Left lung (tissue), 10 donors: ENCODE data around the gene TMEM267. TPM values are rescaled to one million over a fixed set of nuclear protein-coding genes. Genes with fewer than 3 reads are reported as not detected.

Experiments
- ATAC-seq: fragments of 200-7000 bp; cut with Tn5 transposase; one replicate; pipeline ENCODE4 v1.9.1; 2020; ENCODE audit warnings: moderate library complexity
- DNase-seq, 4 donors: peaks; one replicate each; pipeline ENCODE4 v3.0.0-alpha.2; 2013 to 2020
- H3K27ac ChIP-seq, 2 donors: fragments of 200-600 bp; sonication (generic) in 1 of 2; one replicate each; pipeline versions ENCODE4 v1.5.0 to v1.8.0; 2020 to 2021
- H3K27me3 ChIP-seq, 2 donors: fragments of 200-600 bp; sonication (generic) in 1 of 2; one replicate each; pipeline versions ENCODE4 v1.5.0 to v1.8.0; 2020 to 2021
- H3K36me3 ChIP-seq, 2 donors: fragments of 200-600 bp; sonication (generic) in 1 of 2; one replicate each; pipeline versions ENCODE4 v1.5.0 to v1.8.0; 2020 to 2021
- H3K4me1 ChIP-seq, 2 donors: fragments of 200-600 bp; one replicate each; pipeline ENCODE4 v1.8.0; 2021
- H3K4me3 ChIP-seq, 2 donors: fragments of 200-600 bp; sonication (generic) in 1 of 2; one replicate each; pipeline versions ENCODE4 v1.5.0 to v1.8.0; 2020 to 2021; ENCODE audit warnings: mild to moderate bottlenecking in 1 of 2
- H3K9me3 ChIP-seq, 2 donors: fragments of 200-600 bp; sonication (generic) in 1 of 2; one replicate each; pipeline versions ENCODE4 v1.5.0 to v1.8.0; 2020 to 2021
- CTCF ChIP-seq, 2 donors: fragments of 200-600 bp; sonication (generic) in 1 of 2; IDR thresholded peaks; one replicate each; pipeline versions ENCODE4 v1.5.0 to v1.8.0; 2021; ENCODE audit warnings: antibody characterized with exemption in 2 of 2
- intact Hi-C, 2 donors: fragments of 100-400 bp; cut with DNase I; formaldehyde crosslinking; loops; one replicate each; pipeline versions ENCODE4 v1.11.2 to v1.14.2; 2022
- polyA plus RNA-seq, 6 donors: library from polyadenylated mRNA; unstranded; fragments of 120-200 nt; gene quantifications; one replicate each; pipeline ENCODE4 v1.2.1, GENCODE V29; 2013; ENCODE audit not compliant: insufficient read length in 6 of 6
- total RNA-seq, 2 donors: library from RNA; stranded (reverse); fragmentation: NEBNext Ultra II Directional; extraction: Animal tissue kit (Norgen Biotek cat#: 25700); gene quantifications; one replicate each; pipeline ENCODE4 v1.2.1, GENCODE V29; 2021
- donor health status: DM: no; HTN: yes; CAD: no.
- donor health status: DM: no; HTN: no; CAD: no.

TMEM267 gene
- total and polyA plus RNA-seq, 8 donors: 13.2 to 15.6 (median 14.0) TPM

DNA sequence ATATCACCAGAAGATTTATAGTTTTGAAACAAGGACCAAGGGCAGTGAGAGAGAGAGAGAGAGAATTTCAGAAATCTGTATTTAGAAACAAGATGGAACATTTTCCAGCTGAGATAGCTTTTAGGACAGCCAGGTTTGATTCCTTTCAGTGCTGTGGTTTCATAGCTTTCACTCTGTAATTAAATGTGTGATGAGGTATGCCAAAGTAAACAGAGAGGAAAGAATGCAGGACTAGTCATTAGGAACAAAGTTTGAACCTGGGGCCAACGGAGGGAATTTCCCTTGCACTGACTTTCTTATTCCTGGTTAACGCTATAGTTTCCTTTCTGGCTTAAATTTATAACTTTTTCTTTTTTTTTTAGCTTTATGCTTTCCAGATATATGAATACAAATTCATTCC is 61.5 kb downstream of the TMEM267 start:
- TF ChIP-seq CTCF (IDR thresholded peaks at IDR 0.05): no peak
- ATAC-seq (peak; percentile 91), DNase-seq (no peak)
- Histone ChIP-seq H3K4me1 (no peaks in the 10 kb centered on the region), H3K27ac (no peak overlapping the region), H3K36me3 (no peaks in the 10 kb centered on the region), H3K4me3 (no peak overlapping the region), H3K27me3 (no peaks in the 10 kb centered on the region), H3K9me3 (no peaks in the 10 kb centered on the region)
- intact Hi-C loops: no loop called here

GRCh38 chr5:43421450-43422133 is 62.1 kb downstream of the TMEM267 start:
- Histone ChIP-seq H3K36me3 (no peaks in the 10 kb centered on the region), H3K4me1 (no peaks in the 10 kb centered on the region), H3K9me3 (no peaks in the 10 kb centered on the region), H3K27me3 (no peaks in the 10 kb centered on the region), H3K4me3 (no peak overlapping the region), H3K27ac (no peak overlapping the region)
- no peak for TF ChIP-seq CTCF (IDR thresholded peaks at IDR 0.05)
- ATAC-seq (no peak), DNase-seq (no peak)
- intact Hi-C loops: no loop called here

DNA sequence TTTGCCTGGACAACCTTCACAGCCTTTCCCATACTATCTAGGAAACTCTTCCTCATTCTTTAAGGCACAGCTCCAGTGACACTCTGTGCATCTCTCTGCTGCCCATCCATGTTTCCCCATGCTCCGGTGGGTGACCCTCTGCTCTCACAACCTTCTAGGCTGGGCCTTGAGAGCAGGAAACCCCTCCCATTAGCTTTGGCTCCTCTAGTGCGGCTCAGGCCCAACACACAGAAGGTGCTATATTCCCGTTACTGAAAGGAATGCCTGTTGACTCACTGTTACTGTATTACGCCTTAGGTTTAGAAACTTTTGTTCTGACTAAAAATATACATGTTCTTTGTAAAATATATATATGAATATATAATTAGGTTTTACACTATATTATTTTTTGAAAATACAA is 63.4 kb downstream of the TMEM267 start:
- intact Hi-C loops: no loop called here
- Histone ChIP-seq H3K27me3 (no peaks in the 10 kb centered on the region), H3K36me3 (no peaks in the 10 kb centered on the region), H3K4me1 (no peaks in the 10 kb centered on the region), H3K27ac (no peak overlapping the region), H3K9me3 (no peaks in the 10 kb centered on the region), H3K4me3 (no peak overlapping the region)
- no peak for TF ChIP-seq CTCF (IDR thresholded peaks at IDR 0.05)
- ATAC-seq (no peak), DNase-seq (no peak)

GRCh38 chr5:43418561-43418960 is 65.1 kb downstream of the TMEM267 start:
- Histone ChIP-seq H3K27ac (no peak overlapping the region), H3K4me1 (no peaks in the 10 kb centered on the region), H3K36me3 (no peaks in the 10 kb centered on the region), H3K27me3 (no peaks in the 10 kb centered on the region), H3K4me3 (no peak overlapping the region), H3K9me3 (no peaks in the 10 kb centered on the region)
- no peak for ATAC-seq
- intact Hi-C loops: no loop called here
- DNase-seq: no peak
- TF ChIP-seq CTCF (IDR thresholded peaks at IDR 0.05): no peak

DNA sequence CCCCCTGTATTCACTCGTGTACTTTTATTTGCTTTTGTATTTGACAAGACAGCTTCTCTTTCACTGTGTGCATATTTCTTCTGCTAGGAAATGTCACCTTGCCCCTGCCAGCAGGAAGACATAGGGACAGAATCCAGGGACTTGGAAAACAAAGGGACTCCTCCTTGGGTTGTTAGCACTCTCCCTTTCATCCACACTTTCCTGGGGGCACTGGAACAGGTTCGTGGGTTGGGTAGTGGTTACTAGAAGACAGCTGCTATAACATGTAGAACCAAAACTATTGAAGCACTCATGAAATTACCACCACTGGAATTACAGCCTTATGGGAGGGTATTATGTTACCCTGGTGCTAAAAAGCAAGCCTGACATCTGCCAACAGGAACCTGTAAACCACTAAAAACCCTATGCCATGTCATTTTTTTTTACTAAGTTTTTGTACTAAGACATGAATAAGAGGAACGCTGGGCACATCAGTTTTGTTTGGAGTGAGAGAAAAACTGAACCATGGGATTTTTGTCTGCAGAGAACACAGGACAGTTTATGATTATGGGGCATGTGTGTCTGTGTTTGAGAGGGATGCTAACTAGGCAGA is 66.8 kb downstream of the TMEM267 start:
- Histone ChIP-seq H3K27ac (no peak overlapping the region), H3K4me1 (no peaks in the 10 kb centered on the region), H3K27me3 (no peaks in the 10 kb centered on the region), H3K4me3 (no peak overlapping the region), H3K36me3 (no peaks in the 10 kb centered on the region), H3K9me3 (no peaks in the 10 kb centered on the region)
- ATAC-seq (no peak), DNase-seq (no peak)
- intact Hi-C loops: no loop called here
- no peak for TF ChIP-seq CTCF (IDR thresholded peaks at IDR 0.05)
